ENCODE measurements around the gene IQSEC2.

GRCh38 chrX:53321230-53321942 lies 40.0 kb upstream of the IQSEC2 start:
- TF ChIP-seq, protein P1, sequence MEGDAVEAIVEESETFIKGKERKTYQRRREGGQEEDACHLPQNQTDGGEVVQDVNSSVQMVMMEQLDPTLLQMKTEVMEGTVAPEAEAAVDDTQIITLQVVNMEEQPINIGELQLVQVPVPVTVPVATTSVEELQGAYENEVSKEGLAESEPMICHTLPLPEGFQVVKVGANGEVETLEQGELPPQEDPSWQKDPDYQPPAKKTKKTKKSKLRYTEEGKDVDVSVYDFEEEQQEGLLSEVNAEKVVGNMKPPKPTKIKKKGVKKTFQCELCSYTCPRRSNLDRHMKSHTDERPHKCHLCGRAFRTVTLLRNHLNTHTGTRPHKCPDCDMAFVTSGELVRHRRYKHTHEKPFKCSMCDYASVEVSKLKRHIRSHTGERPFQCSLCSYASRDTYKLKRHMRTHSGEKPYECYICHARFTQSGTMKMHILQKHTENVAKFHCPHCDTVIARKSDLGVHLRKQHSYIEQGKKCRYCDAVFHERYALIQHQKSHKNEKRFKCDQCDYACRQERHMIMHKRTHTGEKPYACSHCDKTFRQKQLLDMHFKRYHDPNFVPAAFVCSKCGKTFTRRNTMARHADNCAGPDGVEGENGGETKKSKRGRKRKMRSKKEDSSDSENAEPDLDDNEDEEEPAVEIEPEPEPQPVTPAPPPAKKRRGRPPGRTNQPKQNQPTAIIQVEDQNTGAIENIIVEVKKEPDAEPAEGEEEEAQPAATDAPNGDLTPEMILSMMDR (IDR thresholded peaks at IDR 0.05; ENCODE audit: low read length): no peak
- no peak for TF ChIP-seq EZH2 (IDR thresholded peaks at IDR 0.05; ENCODE audit: borderline replicate concordance, low read length)

All from OCI-LY1 (cell line).